Suprapubic skin (tissue), 4 donors: ENCODE measurements around the gene ERBB4. TPM values are rescaled to one million over a fixed set of nuclear protein-coding genes. Genes with fewer than 3 reads are reported as not detected.

Source experiments
- DNase-seq, 2 donors: peaks; one replicate each; pipeline ENCODE4 v3.0.0-alpha.2; 2019; ENCODE audit warnings: low spot score in 2 of 2
- H3K27ac ChIP-seq: fragments of 200-600 bp; sonication (generic); one replicate; pipeline ENCODE4 v1.5.1; 2019
- H3K27me3 ChIP-seq: fragments of 200-600 bp; sonication (generic); one replicate; pipeline ENCODE4 v1.5.1; 2019
- H3K36me3 ChIP-seq: fragments of 200-600 bp; sonication (generic); one replicate; pipeline ENCODE4 v1.5.1; 2019
- H3K4me1 ChIP-seq: fragments of 200-600 bp; sonication (generic); one replicate; pipeline ENCODE4 v1.5.1; 2019
- H3K4me3 ChIP-seq: fragments of 200-600 bp; sonication (generic); one replicate; pipeline ENCODE4 v1.5.1; 2019; ENCODE audit warnings: mild to moderate bottlenecking
- H3K9me3 ChIP-seq: fragments of 200-600 bp; sonication (generic); one replicate; pipeline ENCODE4 v1.5.1; 2019
- CTCF ChIP-seq, 2 donors: fragments of 200-600 bp in 1 of 2; fragments of 450-650 bp in 1 of 2; sonication (generic) in 1 of 2; IDR thresholded peaks; one replicate each; pipeline ENCODE4 v1.5.1; 2016 to 2019; ENCODE audit warnings: antibody characterized with exemption in 2 of 2, mild to moderate bottlenecking in 1 of 2, moderate library complexity in 1 of 2
- EP300 ChIP-seq: sonication (generic); formaldehyde crosslinking; IDR thresholded peaks from one replicate; pipeline ENCODE4 v1.6.1; 2017; ENCODE audit warnings: antibody characterized with exemption
- POLR2A ChIP-seq, 2 donors: fragments of 450-650 bp; IDR thresholded peaks; one replicate each; pipeline ENCODE4 v1.6.1; 2017; ENCODE audit warnings: antibody characterized with exemption in 2 of 2, mild to moderate bottlenecking in 2 of 2, moderate library complexity in 2 of 2
- POLR2AphosphoS5 ChIP-seq, 3 donors: sonication (generic); formaldehyde crosslinking; IDR thresholded peaks; one replicate each; pipeline ENCODE4 v1.6.1; 2017; ENCODE audit warnings: antibody characterized with exemption in 3 of 3
- WGBS: methylation state at CpG from one replicate; pipeline ENCODE4 v1.1.5; 2018; 5-methylcytosine and 5-hydroxymethylcytosine counted together
- total RNA-seq, 4 donors: library from RNA; depleted of rRNA; stranded (reverse); fragments of >200 nt; gene quantifications; one replicate each; pipeline ENCODE4 v1.1.0, GENCODE V29; 2016

Gene ERBB4
- total RNA-seq, 4 donors from 2014 or later = 0.95 to 6.4 (median 1.5) TPM

GRCh38 chr2:211631503-211631902 is 907.1 kb downstream of the ERBB4 start:
- Histone ChIP-seq H3K4me1 (no peaks in the 10 kb centered on the region), H3K27me3 (no peaks in the 10 kb centered on the region), H3K4me3 (no peak overlapping the region), H3K9me3 (no peaks in the 10 kb centered on the region), H3K27ac (no peak overlapping the region), H3K36me3 (no peaks in the 10 kb centered on the region)
- 65% methylated on average over 1 of the region's 1 CpG for WGBS
- TF ChIP-seq POLR2A (IDR thresholded peaks at IDR 0.05) (no peak), EP300 (no peak), CTCF (IDR thresholded peaks at IDR 0.05) (no peak), POLR2AphosphoS5 (IDR thresholded peaks at IDR 0.05) (no peak)
- no peak for DNase-seq

GRCh38 chr2:211623096-211623495 is 915.5 kb downstream of the ERBB4 start:
- Histone ChIP-seq H3K4me1 (no peaks in the 10 kb centered on the region), H3K4me3 (no peak overlapping the region), H3K36me3 (no peaks in the 10 kb centered on the region), H3K9me3 (no peaks in the 10 kb centered on the region), H3K27ac (no peak overlapping the region), H3K27me3 (no peaks in the 10 kb centered on the region)
- TF ChIP-seq CTCF (IDR thresholded peaks at IDR 0.05) (no peak), POLR2AphosphoS5 (IDR thresholded peaks at IDR 0.05) (no peak)
- no peak for DNase-seq

GRCh38 chr2:211620986-211621385 is 917.6 kb downstream of the ERBB4 start:
- Histone ChIP-seq H3K27ac (no peak overlapping the region), H3K36me3 (no peaks in the 10 kb centered on the region), H3K27me3 (no peaks in the 10 kb centered on the region), H3K4me1 (no peaks in the 10 kb centered on the region), H3K9me3 (no peaks in the 10 kb centered on the region), H3K4me3 (no peak overlapping the region)
- 93% methylated on average over 1 of the region's 1 CpG for WGBS
- DNase-seq = no peak
- TF ChIP-seq CTCF (IDR thresholded peaks at IDR 0.05) (no peak), EP300 (no peak), POLR2AphosphoS5 (IDR thresholded peaks at IDR 0.05) (no peak)

GRCh38 chr2:211617803-211618202 is 920.8 kb downstream of the ERBB4 start:
- Histone ChIP-seq H3K27me3 (no peaks in the 10 kb centered on the region), H3K27ac (no peak overlapping the region), H3K36me3 (no peaks in the 10 kb centered on the region), H3K4me1 (no peaks in the 10 kb centered on the region), H3K4me3 (no peak overlapping the region), H3K9me3 (no peaks in the 10 kb centered on the region)
- DNase-seq = no peak
- TF ChIP-seq POLR2A (IDR thresholded peaks at IDR 0.05) = no peak
- TF ChIP-seq EP300 = no peak
- TF ChIP-seq CTCF (IDR thresholded peaks at IDR 0.05) = no peak
- TF ChIP-seq POLR2AphosphoS5 (IDR thresholded peaks at IDR 0.05) = no peak
- WGBS = 96% methylated on average over 2 of the region's 2 CpGs

- Histone ChIP-seq H3K9me3 (no peaks in the 10 kb centered on the region), H3K27me3 (no peaks in the 10 kb centered on the region), H3K4me3 (no peak overlapping the region), H3K27ac (no peak overlapping the region), H3K4me1 (no peaks in the 10 kb centered on the region), H3K36me3 (no peaks in the 10 kb centered on the region)
- TF ChIP-seq POLR2A (IDR thresholded peaks at IDR 0.05) (no peak), EP300 (no peak), POLR2AphosphoS5 (IDR thresholded peaks at IDR 0.05) (no peak), CTCF (IDR thresholded peaks at IDR 0.05) (no peak)
- DNase-seq = no peak
- WGBS = 78% methylated on average over 2 of the region's 2 CpGs
Observed at GRCh38 chr2:211611621-211612020, 927.0 kb downstream of the ERBB4 start.
